OCI-LY7 (cell line): ENCODE data around the gene ORC3. TPM values are rescaled to one million over a fixed set of nuclear protein-coding genes. Genes with fewer than 3 reads are reported as not detected.

Experiments
- BruUV-seq: library from RNA; stranded (reverse); fragments of 400-500 nt; replicated peaks from 2 replicates; lab custom pipeline; 2021; lab: Mats Ljungman, UMichigan
- CTCF ChIA-PET: fragments of 300-600 bp; sonication (Branson Sonifier 250); formaldehyde crosslinking; loops from one replicate; lab custom pipeline; 2022; ENCODE audit warnings: antibody characterized with exemption; ENCODE audit not compliant: unreplicated experiment; lab: Charles Lee
- POLR2A ChIA-PET: fragments of 300-600 bp; sonication (Branson Sonifier 250); formaldehyde crosslinking; loops from one replicate; lab custom pipeline; 2022; ENCODE audit warnings: antibody characterized with exemption; lab: Charles Lee
- DNase-seq: peaks from one replicate; pipeline ENCODE4 v3.0.0-alpha.2; 2015; ENCODE audit warnings: low spot score
- H2AFZ ChIP-seq: fragments of 200-600 bp; sonication (generic), shearing (Covaris generic); 2 replicates; pipeline ENCODE4 v1.6.1; 2014; ENCODE audit warnings: mild to moderate bottlenecking, antibody characterized with exemption, low read length, moderate library complexity
- H3K27ac ChIP-seq: fragments of 200-600 bp; sonication (generic); 2 replicates; pipeline ENCODE4 v1.5.1; 2014; ENCODE audit warnings: mixed run types, low read depth, mild to moderate bottlenecking, moderate library complexity, low read length, inconsistent platforms; ENCODE audit not compliant: poor library complexity, severe bottlenecking
- H3K36me3 ChIP-seq: fragments of 200-600 bp; sonication (generic); 2 replicates; pipeline ENCODE4 v1.6.1; 2014; ENCODE audit warnings: mild to moderate bottlenecking, antibody characterized with exemption, low read length, moderate library complexity, mixed read lengths; ENCODE audit not compliant: insufficient read depth
- H3K4me1 ChIP-seq: fragments of 200-600 bp; sonication (generic); 2 replicates; pipeline ENCODE4 v1.5.1; 2014; ENCODE audit warnings: mild to moderate bottlenecking, low read length; ENCODE audit not compliant: insufficient read depth, poor library complexity, severe bottlenecking
- H3K4me2 ChIP-seq: fragments of 200-600 bp; sonication (generic); 2 replicates; pipeline ENCODE4 v1.6.1; 2014; ENCODE audit warnings: mild to moderate bottlenecking, low read length
- H3K4me3 ChIP-seq: fragments of 200-600 bp; sonication (generic); 2 replicates; pipeline ENCODE4 v1.5.1; 2014; ENCODE audit warnings: mild to moderate bottlenecking, low read depth, low read length; ENCODE audit not compliant: poor library complexity, severe bottlenecking
- H3K79me2 ChIP-seq: fragments of 200-600 bp; sonication (generic); 2 replicates; pipeline ENCODE4 v1.6.1; 2016; ENCODE audit warnings: low read depth, mild to moderate bottlenecking, low read length, moderate library complexity, mixed read lengths; ENCODE audit not compliant: insufficient read depth
- H3K9me2 ChIP-seq: fragments of 200-600 bp; sonication (generic); 2 replicates; pipeline ENCODE4 v1.6.1; 2016; ENCODE audit warnings: mild to moderate bottlenecking, low read length, mixed read lengths; ENCODE audit not compliant: insufficient read depth
- H3K9me3 ChIP-seq: fragments of 200-600 bp; sonication (generic); 2 replicates; pipeline ENCODE4 v1.6.1; 2014; ENCODE audit warnings: mild to moderate bottlenecking, mixed run types, low read length, mixed read lengths
- H4K20me1 ChIP-seq: fragments of 200-600 bp; sonication (generic); 2 replicates; pipeline ENCODE4 v1.6.1; 2014; ENCODE audit warnings: mild to moderate bottlenecking, antibody characterized with exemption, low read length, moderate library complexity, mixed read lengths; ENCODE audit not compliant: insufficient read depth
- EZH2phosphoT487 ChIP-seq: fragments of 200-600 bp; sonication (generic); IDR thresholded peaks from 2 replicates; pipeline ENCODE4 v1.6.1; 2018; ENCODE audit warnings: low read depth, borderline replicate concordance, mild to moderate bottlenecking, mixed run types, antibody characterized with exemption, low read length, moderate library complexity, mixed read lengths
- intact Hi-C: fragments of 100-400 bp; cut with micrococcal nuclease; formaldehyde crosslinking; loops from one replicate; pipeline ENCODE4 v1.10.0; 2022; ENCODE audit not compliant: unreplicated experiment
- total RNA-seq, 2 experiments: library from RNA; depleted of rRNA in 1 of 2; stranded (reverse); fragments of >200 nt in 1 of 2; shearing (Covaris generic) in 1 of 2; gene quantifications; 2 replicates each; pipeline ENCODE4 v1.2.3, GENCODE V29; 2014 to 2022
- TF ChIP-seq, protein P1 (sequence below): fragments of 200-600 bp; sonication (generic); conservative IDR thresholded peaks from 2 replicates; pipeline ENCODE4 v1.5.1; 2014; ENCODE audit warnings: mild to moderate bottlenecking, antibody characterized with exemption, low read length, moderate library complexity, mixed read lengths

Gene ORC3
- total RNA-seq, 2 experiments from 2014 or later = 34.8 to 45.0 TPM

DNA sequence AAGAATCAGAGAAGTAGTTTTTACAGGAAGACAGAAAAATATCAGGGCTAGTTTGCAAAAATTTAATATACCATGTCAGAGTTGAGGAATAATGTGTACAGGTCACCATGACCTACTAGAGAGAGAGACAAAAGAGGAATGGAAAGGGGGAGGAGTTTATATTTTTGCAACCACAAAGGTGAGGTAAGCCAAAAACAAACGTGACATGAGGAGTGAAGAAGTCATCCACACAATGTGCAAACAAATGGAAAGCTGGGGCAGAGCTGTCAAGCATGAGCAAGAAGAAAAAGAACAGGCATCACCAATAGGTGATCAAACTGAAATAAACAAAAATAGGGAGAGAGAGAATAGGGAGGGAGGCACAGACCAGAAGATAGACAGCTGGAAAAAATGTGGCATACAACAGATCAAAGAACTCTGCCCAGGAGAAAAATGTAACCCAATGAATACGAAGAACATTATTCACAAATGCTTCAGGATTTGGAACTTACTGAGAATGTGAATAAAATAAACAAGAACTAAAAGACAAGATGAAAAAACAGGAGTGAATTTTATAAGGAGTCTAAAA lies 15.6 kb upstream of the ORC3 start:
- 0 out of 2 replicates have a peak, but pooled peaks cover 3% of the 10 kb centered on the region for H3K9me3 ChIP-seq
- no peak overlapping the region for H3K4me2 ChIP-seq
- TF ChIP-seq, protein P1, sequence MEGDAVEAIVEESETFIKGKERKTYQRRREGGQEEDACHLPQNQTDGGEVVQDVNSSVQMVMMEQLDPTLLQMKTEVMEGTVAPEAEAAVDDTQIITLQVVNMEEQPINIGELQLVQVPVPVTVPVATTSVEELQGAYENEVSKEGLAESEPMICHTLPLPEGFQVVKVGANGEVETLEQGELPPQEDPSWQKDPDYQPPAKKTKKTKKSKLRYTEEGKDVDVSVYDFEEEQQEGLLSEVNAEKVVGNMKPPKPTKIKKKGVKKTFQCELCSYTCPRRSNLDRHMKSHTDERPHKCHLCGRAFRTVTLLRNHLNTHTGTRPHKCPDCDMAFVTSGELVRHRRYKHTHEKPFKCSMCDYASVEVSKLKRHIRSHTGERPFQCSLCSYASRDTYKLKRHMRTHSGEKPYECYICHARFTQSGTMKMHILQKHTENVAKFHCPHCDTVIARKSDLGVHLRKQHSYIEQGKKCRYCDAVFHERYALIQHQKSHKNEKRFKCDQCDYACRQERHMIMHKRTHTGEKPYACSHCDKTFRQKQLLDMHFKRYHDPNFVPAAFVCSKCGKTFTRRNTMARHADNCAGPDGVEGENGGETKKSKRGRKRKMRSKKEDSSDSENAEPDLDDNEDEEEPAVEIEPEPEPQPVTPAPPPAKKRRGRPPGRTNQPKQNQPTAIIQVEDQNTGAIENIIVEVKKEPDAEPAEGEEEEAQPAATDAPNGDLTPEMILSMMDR = no peak
- TF ChIP-seq EZH2phosphoT487 = no peak
- no TSS peak for BruUV-seq
- H3K9me2 ChIP-seq = no peaks in the 10 kb centered on the region
- no peak overlapping the region for H2AFZ ChIP-seq
- ChIA-PET CTCF (interaction anchor here (0.5 kb wide), 1 partner anchor 510 kb away, joined by 3 read pairs; no protein-coding TSS in a partner anchor), POLR2A (interaction anchor here (0.8 to 1.0 kb wide), 2 partner anchors 11 to 13 kb away, joined by 3 to 4 read pairs; no protein-coding TSS in a partner anchor)
- no peaks in the 10 kb centered on the region for H4K20me1 ChIP-seq
- H3K27ac ChIP-seq = no peak overlapping the region
- H3K4me3 ChIP-seq = no peak overlapping the region
- peaks cover 12% of the 10 kb centered on the region for H3K4me1 ChIP-seq
- intact Hi-C loops = no loop called here
- peaks cover 67% of the 10 kb centered on the region; the same call in 1 of the 2 replicates for H3K79me2 ChIP-seq
- peaks cover 59% of the 10 kb centered on the region for H3K36me3 ChIP-seq
- no peak for DNase-seq

DNA sequence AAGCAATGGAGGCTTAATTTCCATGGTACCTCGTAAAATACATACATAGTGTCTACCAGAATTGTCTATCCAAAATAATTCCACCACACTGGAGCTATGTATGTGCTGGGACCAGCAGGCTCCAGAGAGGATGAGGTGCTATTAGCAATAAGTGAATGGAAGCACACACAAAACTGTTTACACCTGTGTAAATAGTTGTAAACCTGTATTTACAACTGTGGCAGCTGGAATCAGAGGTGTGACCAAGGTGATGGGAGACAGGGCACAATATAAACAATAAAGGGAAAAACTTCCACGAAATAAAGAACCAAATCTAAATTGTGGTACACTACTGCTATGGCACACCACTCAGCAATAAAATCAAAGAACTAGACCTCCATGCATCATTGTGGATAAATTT lies 14.5 kb upstream of the ORC3 start:
- H3K9me3 ChIP-seq = 0 out of 2 replicates have a peak, but pooled peaks cover 3% of the 10 kb centered on the region
- ChIA-PET CTCF (no interaction called here), POLR2A (no interaction called here)
- H2AFZ ChIP-seq = no peak overlapping the region
- peaks cover 61% of the 10 kb centered on the region for H3K36me3 ChIP-seq
- no TSS peak for BruUV-seq
- H4K20me1 ChIP-seq = no peaks in the 10 kb centered on the region
- H3K9me2 ChIP-seq = no peaks in the 10 kb centered on the region
- DNase-seq = no peak
- H3K79me2 ChIP-seq = peaks cover 68% of the 10 kb centered on the region; the same call in 1 of the 2 replicates
- H3K4me1 ChIP-seq = peaks cover 12% of the 10 kb centered on the region
- H3K4me3 ChIP-seq = no peak overlapping the region
- no peak overlapping the region for H3K4me2 ChIP-seq
- H3K27ac ChIP-seq = no peak overlapping the region
- intact Hi-C loops = no loop called here
- no peak for TF ChIP-seq EZH2phosphoT487
- TF ChIP-seq, protein P1 = no peak

DNA sequence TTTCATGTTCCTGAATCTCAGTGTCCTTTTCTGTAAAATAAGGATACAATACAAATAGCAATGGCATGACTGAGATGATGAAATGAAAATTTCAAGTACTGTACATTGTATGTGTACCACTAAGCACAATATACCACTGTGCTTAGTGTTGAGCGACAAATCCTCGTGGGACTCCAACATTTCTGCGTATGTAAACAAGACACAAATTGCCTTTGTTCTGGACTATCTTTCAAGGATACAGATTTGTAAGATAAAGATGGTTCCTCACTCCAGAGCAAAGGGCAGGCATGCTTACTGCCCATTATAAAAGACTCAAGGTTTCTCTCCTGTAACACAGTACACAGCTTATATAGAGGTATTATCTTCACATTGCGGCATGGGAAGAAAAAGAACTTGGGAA lies 6.1 kb upstream of the ORC3 start:
- H3K27ac ChIP-seq = no peak overlapping the region
- peaks cover 16% of the 10 kb centered on the region; the same call in 1 of the 2 replicates for H3K9me3 ChIP-seq
- peaks cover 87% of the 10 kb centered on the region for H3K36me3 ChIP-seq
- intact Hi-C loops = no loop called here
- DNase-seq = no peak
- H2AFZ ChIP-seq = no peak overlapping the region
- H3K4me1 ChIP-seq = peaks cover 20% of the 10 kb centered on the region
- BruUV-seq = no TSS peak
- no peak overlapping the region for H3K4me3 ChIP-seq
- ChIA-PET POLR2A (interaction anchor here (0.6 to 1.8 kb wide), 5 partner anchors 22 to 188 kb away, joined by 3 to 7 read pairs (median 4); no protein-coding TSS in a partner anchor), CTCF (no interaction called here)
- no peaks in the 10 kb centered on the region for H3K9me2 ChIP-seq
- H3K79me2 ChIP-seq = peaks cover 67% of the 10 kb centered on the region
- H3K4me2 ChIP-seq = no peak overlapping the region
- TF ChIP-seq, protein P1 = no peak
- no peak for TF ChIP-seq EZH2phosphoT487
- H4K20me1 ChIP-seq = no peaks in the 10 kb centered on the region
